Measurements from ENCODE around the gene GRM3. TPM values are rescaled to one million over a fixed set of nuclear protein-coding genes. Genes with fewer than 3 reads are reported as not detected.

Gene GRM3
- polyA plus RNA-seq, 4 donors, result 0.10 to 0.35 (median 0.21) TPM

DNA sequence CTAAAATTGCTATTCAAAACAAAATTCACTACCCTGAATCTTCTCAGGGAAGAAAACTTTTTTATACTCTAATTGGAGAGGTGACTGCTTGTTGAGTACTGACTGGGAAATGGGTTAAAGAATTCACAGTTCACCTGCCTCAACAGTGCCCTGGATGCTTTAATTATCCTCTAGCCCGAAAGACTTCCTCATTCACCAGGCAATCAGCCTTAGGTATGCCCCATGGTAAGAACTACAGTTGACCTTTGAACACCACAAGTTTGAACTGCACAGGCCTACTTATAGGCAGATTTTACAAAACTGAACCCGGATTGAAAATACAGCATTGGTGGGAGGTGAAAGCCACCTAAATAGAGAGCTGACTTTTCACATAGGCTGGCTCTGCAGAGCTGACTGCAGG lies 240.4 kb downstream of the GRM3 start:
- DNase-seq (ENCODE audit: low read depth in 4 of 4, low spot score in 2 of 4), result no peak

GRCh38 chr7:86889501-86889900 lies 245.8 kb downstream of the GRM3 start:
- DNase-seq (ENCODE audit: low read depth in 4 of 4, low spot score in 2 of 4), result no peak

GRCh38 chr7:86898171-86898570 lies 254.5 kb downstream of the GRM3 start:
- no peak for DNase-seq (ENCODE audit: low read depth in 4 of 4, low spot score in 2 of 4)

DNA sequence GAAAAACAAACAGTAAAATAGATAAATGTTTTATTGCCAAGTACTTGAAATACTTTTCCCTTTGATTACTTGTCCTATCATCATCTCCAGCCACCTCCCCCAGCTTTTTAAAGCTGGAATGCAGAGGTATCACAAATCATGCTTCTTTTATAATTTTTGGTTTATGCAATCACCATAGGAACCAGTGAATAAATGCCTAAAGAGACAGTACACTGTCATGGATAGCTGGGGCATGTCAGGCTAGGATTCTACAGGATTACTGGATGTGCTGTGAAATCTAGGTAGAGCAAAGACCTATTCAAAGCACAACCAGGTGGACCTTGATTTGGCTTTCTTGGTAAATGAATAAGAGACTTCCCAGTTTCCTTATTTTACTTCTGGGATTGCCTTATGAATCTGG lies 257.2 kb downstream of the GRM3 start:
- no peak for DNase-seq (ENCODE audit: low read depth in 4 of 4, low spot score in 2 of 4)

- DNase-seq (ENCODE audit: low read depth in 4 of 4, low spot score in 2 of 4), result peak in 1 of 4 donors; percentile 3
These were observed 261.5 kb downstream of the GRM3 start for GRCh38 chr7:86904949-86905834.

DNA sequence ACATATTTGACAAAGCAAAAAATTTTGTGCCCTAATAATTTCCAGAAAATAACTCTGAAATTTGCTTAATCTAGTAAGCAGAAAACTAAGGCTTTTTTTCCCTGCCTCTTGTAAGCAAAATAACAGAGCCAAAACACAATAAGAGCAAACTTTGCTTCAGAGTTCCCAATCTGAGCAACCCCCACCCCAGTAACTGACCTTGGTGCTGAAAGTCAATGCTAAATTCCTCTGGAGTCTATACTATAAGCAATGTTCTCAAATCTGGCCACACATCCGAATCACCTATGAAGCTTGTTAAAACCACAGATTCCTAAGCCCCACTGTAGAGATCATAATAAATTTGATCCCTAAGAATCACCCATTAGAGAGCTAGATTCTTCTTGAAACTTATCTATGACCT lies 265.2 kb downstream of the GRM3 start:
- DNase-seq (ENCODE audit: low read depth in 4 of 4, low spot score in 2 of 4), result peak in 1 of 4 donors; percentile 24

GRCh38 chr7:86911659-86912058 lies 267.9 kb downstream of the GRM3 start:
- DNase-seq (ENCODE audit: low read depth in 4 of 4, low spot score in 2 of 4), result no peak

DNA sequence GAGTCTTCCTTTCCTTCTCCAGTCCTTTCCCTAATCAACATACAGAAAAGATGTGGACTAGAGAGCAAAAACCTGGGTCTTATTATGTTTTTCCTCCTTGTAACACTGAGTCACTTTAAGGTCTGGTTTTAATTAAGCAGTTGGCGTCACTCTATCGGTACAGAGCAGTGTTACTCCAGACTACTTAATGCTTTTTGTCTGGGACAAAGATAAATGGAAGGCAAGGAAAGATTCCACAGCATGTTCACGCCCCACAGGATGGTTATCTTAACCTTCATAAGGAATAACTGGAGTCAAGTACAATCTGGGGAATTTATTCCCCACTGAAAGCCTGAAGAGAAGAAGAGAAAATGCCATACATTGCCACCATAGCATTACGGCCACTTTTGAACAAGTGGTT lies 270.0 kb downstream of the GRM3 start:
- DNase-seq (ENCODE audit: low read depth in 4 of 4, low spot score in 2 of 4), result no peak

Data from left renal cortex interstitium (tissue), 4 donors.